Vagina (tissue), 2 donors: ENCODE results near the gene GABRA6. TPM values are rescaled to one million over a fixed set of nuclear protein-coding genes. Genes with fewer than 3 reads are reported as not detected.

Experiments used
- DNase-seq, 2 donors: peaks; one replicate each; pipeline ENCODE4 v3.0.0-alpha.2; 2017; ENCODE audit errors: extremely low spot score in 2 of 2
- H3K27ac ChIP-seq: fragments of 200-600 bp; sonication (generic); one replicate; pipeline ENCODE4 v1.5.1; 2019
- H3K27me3 ChIP-seq: fragments of 200-600 bp; sonication (generic); one replicate; pipeline ENCODE4 v1.5.1; 2019
- H3K36me3 ChIP-seq, 2 donors: fragments of 200-600 bp; sonication (generic); one replicate each; pipeline ENCODE4 v1.5.1; 2017 to 2019
- H3K4me1 ChIP-seq: fragments of 200-600 bp; sonication (generic); one replicate; pipeline ENCODE4 v1.5.1; 2019
- H3K4me3 ChIP-seq, 2 donors: fragments of 200-600 bp; sonication (generic); 1 replicate in 1 of 2; 2 replicates in 1 of 2; pipeline ENCODE4 v1.5.1; 2016 to 2019
- H3K9me3 ChIP-seq: fragments of 200-600 bp; sonication (generic); one replicate; pipeline ENCODE4 v1.5.1; 2019
- CTCF ChIP-seq, 3 experiments: fragments of 450-650 bp in 2 of 3; fragments of 200-600 bp in 1 of 3; sonication (generic) in 1 of 3; IDR thresholded peaks; one replicate each; pipeline ENCODE4 v1.5.1; 2017 to 2019; ENCODE audit warnings: antibody characterized with exemption in 3 of 3, mild to moderate bottlenecking in 2 of 3, moderate library complexity in 2 of 3
- POLR2A ChIP-seq, 2 donors: fragments of 450-650 bp; IDR thresholded peaks; one replicate each; pipeline ENCODE4 v1.6.1; 2017; ENCODE audit warnings: antibody characterized with exemption in 2 of 2, mild to moderate bottlenecking in 2 of 2, moderate library complexity in 2 of 2
- POLR2AphosphoS5 ChIP-seq, 2 donors: sonication (generic); formaldehyde crosslinking; IDR thresholded peaks; one replicate each; pipeline ENCODE4 v1.9.0; 2017; ENCODE audit warnings: antibody characterized with exemption in 2 of 2, mild to moderate bottlenecking in 2 of 2, low read depth in 1 of 2; ENCODE audit not compliant: insufficient read depth in 1 of 2
- intact Hi-C: fragments of 100-400 bp; cut with DNase I; formaldehyde crosslinking; loops from one replicate; pipeline ENCODE4 v1.15.1; 2023
- total RNA-seq: library from RNA; depleted of rRNA; stranded (reverse); fragments of >200 nt; gene quantifications from one replicate; pipeline ENCODE4 v1.2.3, GENCODE V29; 2016

The GABRA6 gene
- total RNA-seq, 1 donor from 2014 or later = not detected

GRCh38 chr5:161663431-161663830, 22.1 kb upstream of the GABRA6 start:
- DNase-seq = no peak
- no peak for TF ChIP-seq CTCF (IDR thresholded peaks at IDR 0.05)
- TF ChIP-seq POLR2AphosphoS5 (IDR thresholded peaks at IDR 0.05; ENCODE audit: insufficient read depth in 1 of 2, low read depth in 1 of 2) = no peak
- TF ChIP-seq POLR2A (IDR thresholded peaks at IDR 0.05) = no peak
- Histone ChIP-seq H3K4me1 (no peaks in the 10 kb centered on the region), H3K36me3 (no peaks in the 10 kb centered on the region), H3K27ac (no peak overlapping the region), H3K9me3 (no peaks in the 10 kb centered on the region), H3K27me3 (no peaks in the 10 kb centered on the region), H3K4me3 (no peak overlapping the region)
- intact Hi-C loops = no loop called here

GRCh38 chr5:161676103-161676502, 9.4 kb upstream of the GABRA6 start:
- H3K27ac ChIP-seq = no peak overlapping the region
- intact Hi-C loops = no loop called here
- no peaks in the 10 kb centered on the region for H3K4me1 ChIP-seq
- TF ChIP-seq POLR2AphosphoS5 (IDR thresholded peaks at IDR 0.05; ENCODE audit: insufficient read depth in 1 of 2, low read depth in 1 of 2) = no peak
- TF ChIP-seq POLR2A (IDR thresholded peaks at IDR 0.05) = no peak
- no peak for TF ChIP-seq CTCF (IDR thresholded peaks at IDR 0.05)
- H3K9me3 ChIP-seq = no peaks in the 10 kb centered on the region
- H3K27me3 ChIP-seq = no peaks in the 10 kb centered on the region
- no peak for DNase-seq
- no peaks in the 10 kb centered on the region for H3K36me3 ChIP-seq
- no peak overlapping the region for H3K4me3 ChIP-seq

GRCh38 chr5:161686149-161686548, 628 bp downstream of the GABRA6 start:
- Histone ChIP-seq H3K36me3 (no peaks in the 10 kb centered on the region), H3K4me1 (no peaks in the 10 kb centered on the region), H3K27ac (no peak overlapping the region), H3K4me3 (no peak overlapping the region), H3K27me3 (no peaks in the 10 kb centered on the region), H3K9me3 (no peaks in the 10 kb centered on the region)
- intact Hi-C loops = no loop called here
- DNase-seq = no peak
- TF ChIP-seq CTCF (IDR thresholded peaks at IDR 0.05) = no peak
- TF ChIP-seq POLR2A (IDR thresholded peaks at IDR 0.05) = no peak
- no peak for TF ChIP-seq POLR2AphosphoS5 (IDR thresholded peaks at IDR 0.05; ENCODE audit: insufficient read depth in 1 of 2, low read depth in 1 of 2)

- intact Hi-C loops = no loop called here
- H3K36me3 ChIP-seq = no peaks in the 10 kb centered on the region
- no peaks in the 10 kb centered on the region for H3K27me3 ChIP-seq
- H3K9me3 ChIP-seq = no peaks in the 10 kb centered on the region
- no peak overlapping the region for H3K4me3 ChIP-seq
- no peak for DNase-seq
- no peak overlapping the region for H3K27ac ChIP-seq
- H3K4me1 ChIP-seq = no peaks in the 10 kb centered on the region
- TF ChIP-seq POLR2A (IDR thresholded peaks at IDR 0.05) = no peak
- TF ChIP-seq POLR2AphosphoS5 (IDR thresholded peaks at IDR 0.05; ENCODE audit: insufficient read depth in 1 of 2, low read depth in 1 of 2) = no peak
- no peak for TF ChIP-seq CTCF (IDR thresholded peaks at IDR 0.05)
Observed at GRCh38 chr5:161686881-161687280, 1.4 kb downstream of the GABRA6 start.

GRCh38 chr5:161687316-161687715, 1.8 kb downstream of the GABRA6 start:
- intact Hi-C loops = no loop called here
- no peak for TF ChIP-seq POLR2AphosphoS5 (IDR thresholded peaks at IDR 0.05; ENCODE audit: insufficient read depth in 1 of 2, low read depth in 1 of 2)
- TF ChIP-seq POLR2A (IDR thresholded peaks at IDR 0.05) = no peak
- TF ChIP-seq CTCF (IDR thresholded peaks at IDR 0.05) = no peak
- no peaks in the 10 kb centered on the region for H3K36me3 ChIP-seq

More at GRCh38 chr5:161687316-161687715, 1.8 kb downstream of the GABRA6 start:
- Histone ChIP-seq H3K4me3 (no peak overlapping the region), H3K27me3 (no peaks in the 10 kb centered on the region), H3K9me3 (no peaks in the 10 kb centered on the region), H3K4me1 (no peaks in the 10 kb centered on the region), H3K27ac (no peak overlapping the region)
- DNase-seq = no peak
